B cell (primary cell): ENCODE data around the gene CLEC10A. TPM values are rescaled to one million over a fixed set of nuclear protein-coding genes. Genes with fewer than 3 reads are reported as not detected.
A peak's percentile ranks its signal among the peaks of the same experiment; 100 is the strongest.

ENCODE experiments used
- ATAC-seq: fragments of 200-7000 bp; cut with Tn5 transposase; one replicate; pipeline ENCODE4 v1.10.0; 2021; ENCODE audit warnings: low read depth, mild to moderate bottlenecking, moderate number of reproducible peaks, moderate library complexity
- CTCF ChIA-PET: fragments of 350-600 bp; sonication (Branson Sonifier 250); formaldehyde crosslinking; loops from one replicate; lab custom pipeline; 2021; ENCODE audit warnings: antibody characterized with exemption, inconsistent platforms; lab: Charles Lee
- POLR2A ChIA-PET: fragments of 350-600 bp; sonication (Branson Sonifier 250); formaldehyde crosslinking; loops from one replicate; lab custom pipeline; 2021; ENCODE audit warnings: antibody characterized with exemption; lab: Charles Lee
- DNase-seq: peaks from one replicate; pipeline ENCODE4 v3.0.0; 2013
- H2AFZ ChIP-seq: 2 replicates; pipeline ENCODE4 v1.6.1; 2012; ENCODE audit warnings: mild to moderate bottlenecking, low read depth, low read length; ENCODE audit not compliant: insufficient read depth, poor library complexity, severe bottlenecking
- H3K27ac ChIP-seq, 2 donors: 1 replicate in 1 of 2; 2 replicates in 1 of 2; pipeline ENCODE4 v1.5.1; 2012 to 2013; ENCODE audit warnings: low read length in 2 of 2, mild to moderate bottlenecking in 2 of 2, moderate library complexity in 1 of 2
- H3K27me3 ChIP-seq, 4 experiments: fragments of 200-600 bp in 1 of 4; sonication (generic) in 1 of 4; replicated peaks in 1 of 4; 1 replicate in 2 of 4; 2 replicates in 2 of 4; pipeline versions ENCODE4 v1.6.1 to v1.7.0; 2013 to 2016; ENCODE audit warnings: low read length in 3 of 4, mild to moderate bottlenecking in 2 of 4, mixed read lengths in 1 of 4, moderate library complexity in 1 of 4; ENCODE audit not compliant: insufficient read depth in 4 of 4, control insufficient read depth in 3 of 4; ENCODE audit errors: control extremely low read depth in 1 of 4
- H3K36me3 ChIP-seq, 2 experiments: replicated peaks in 1 of 2; 1 replicate in 1 of 2; 2 replicates in 1 of 2; pipeline versions ENCODE4 v1.6.1 to v1.7.1; 2013; ENCODE audit warnings: low read length in 1 of 2; ENCODE audit not compliant: insufficient read depth in 2 of 2, control insufficient read depth in 1 of 2; ENCODE audit errors: control extremely low read depth in 1 of 2, extremely low read depth in 1 of 2
- H3K4me1 ChIP-seq, 2 donors: fragments of 200-600 bp in 1 of 2; sonication (generic) in 1 of 2; 1 replicate in 1 of 2; 2 replicates in 1 of 2; pipeline versions ENCODE4 v1.5.1 to v1.6.1; 2013 to 2017; ENCODE audit warnings: low read length in 2 of 2; ENCODE audit not compliant: control insufficient read depth in 2 of 2, insufficient read depth in 2 of 2
- H3K4me2 ChIP-seq: replicated peaks from 2 replicates; pipeline ENCODE3; 2012; ENCODE audit warnings: mild to moderate bottlenecking, low read depth, low read length; ENCODE audit not compliant: poor library complexity, severe bottlenecking
- H3K4me3 ChIP-seq, 5 experiments: fragments of 200-600 bp in 1 of 5; sonication (generic) in 1 of 5; 1 replicate in 3 of 5; 2 replicates in 2 of 5; pipeline versions ENCODE4 v1.5.1 to v1.7.0; 2011 to 2016; ENCODE audit warnings: low read length in 4 of 5, mild to moderate bottlenecking in 4 of 5, low read depth in 2 of 5, control low read depth in 1 of 5, moderate library complexity in 1 of 5; ENCODE audit not compliant: insufficient read depth in 1 of 5; ENCODE audit errors: control extremely low read depth in 1 of 5, extremely low read depth in 1 of 5
- H3K79me2 ChIP-seq: fragments of 200-600 bp; sonication (generic); one replicate; pipeline ENCODE4 v1.6.0; 2016; ENCODE audit warnings: low read length; ENCODE audit not compliant: control insufficient read depth, insufficient read depth
- H3K9ac ChIP-seq: fragments of 200-600 bp; sonication (generic); 2 replicates; pipeline ENCODE4 v1.6.1; 2017; ENCODE audit warnings: mild to moderate bottlenecking, low read length, moderate library complexity
- H3K9me3 ChIP-seq, 3 donors: one replicate each; pipeline versions ENCODE4 v1.6.1 to v1.7.1; 2013; ENCODE audit warnings: low read length in 2 of 3; ENCODE audit not compliant: control insufficient read depth in 2 of 3, insufficient read depth in 1 of 3; ENCODE audit errors: control extremely low read depth in 1 of 3
- H4K20me1 ChIP-seq: 2 replicates; pipeline ENCODE4 v1.6.0; 2012; ENCODE audit warnings: mild to moderate bottlenecking, low read length; ENCODE audit not compliant: insufficient read depth, control insufficient read depth, poor library complexity, severe bottlenecking
- H3K27ac Mint-ChIP-seq: one replicate; pipeline ENCODE4 v1.8.0; 2021; ENCODE audit warnings: mixed read lengths
- H3K27me3 Mint-ChIP-seq: one replicate; pipeline ENCODE4 v1.8.0; 2021; ENCODE audit warnings: mixed read lengths
- H3K4me1 Mint-ChIP-seq: one replicate; pipeline ENCODE4 v1.8.0; 2021; ENCODE audit warnings: mixed read lengths
- H3K4me3 Mint-ChIP-seq: one replicate; pipeline ENCODE4 v1.8.0; 2021; ENCODE audit warnings: mixed read lengths
- H3K9me3 Mint-ChIP-seq: one replicate; pipeline ENCODE4 v1.8.0; 2022; ENCODE audit warnings: mixed read lengths; ENCODE audit not compliant: insufficient read depth
- EZH2 ChIP-seq: IDR thresholded peaks from 2 replicates; pipeline ENCODE4 v1.6.1; 2012; ENCODE audit warnings: borderline replicate concordance, low read depth, mild to moderate bottlenecking, moderate library complexity, low read length; ENCODE audit not compliant: insufficient read depth, poor library complexity, severe bottlenecking
- WGBS: methylation state at CpG from one replicate; pipeline ENCODE4 v1.1.5; 2013; ENCODE audit warnings: missing lambda C conversion rate; ENCODE audit not compliant: insufficient coverage; 5-methylcytosine and 5-hydroxymethylcytosine counted together
- intact Hi-C: fragments of 100-400 bp; cut with micrococcal nuclease; formaldehyde crosslinking; loops from one replicate; pipeline ENCODE4 v1.10.0; 2022
- polyA plus RNA-seq: library from polyadenylated mRNA; depleted of rRNA; stranded (reverse); fragments of >200 nt; gene quantifications from 2 replicates; pipeline ENCODE4 v1.2.3, GENCODE V29; 2012
- total RNA-seq, 2 donors: library from RNA; stranded (reverse); fragments of 120-200 nt in 1 of 2; gene quantifications; 1 replicate in 1 of 2; 2 replicates in 1 of 2; pipeline versions ENCODE4 v1.2.3 to v1.2.4, GENCODE V29; 2013 to 2022
- TF ChIP-seq, protein P1 (sequence below): fragments of 200-600 bp; IDR thresholded peaks from one replicate; pipeline ENCODE4 v1.8.0; 2022; ENCODE audit warnings: antibody characterized with exemption, mild to moderate bottlenecking

CLEC10A gene
- total and polyA plus RNA-seq, 2 donors (not counting 1 experiment from before 2014, with no cell fraction given) = 0.15 TPM; not detected in 1

DNA sequence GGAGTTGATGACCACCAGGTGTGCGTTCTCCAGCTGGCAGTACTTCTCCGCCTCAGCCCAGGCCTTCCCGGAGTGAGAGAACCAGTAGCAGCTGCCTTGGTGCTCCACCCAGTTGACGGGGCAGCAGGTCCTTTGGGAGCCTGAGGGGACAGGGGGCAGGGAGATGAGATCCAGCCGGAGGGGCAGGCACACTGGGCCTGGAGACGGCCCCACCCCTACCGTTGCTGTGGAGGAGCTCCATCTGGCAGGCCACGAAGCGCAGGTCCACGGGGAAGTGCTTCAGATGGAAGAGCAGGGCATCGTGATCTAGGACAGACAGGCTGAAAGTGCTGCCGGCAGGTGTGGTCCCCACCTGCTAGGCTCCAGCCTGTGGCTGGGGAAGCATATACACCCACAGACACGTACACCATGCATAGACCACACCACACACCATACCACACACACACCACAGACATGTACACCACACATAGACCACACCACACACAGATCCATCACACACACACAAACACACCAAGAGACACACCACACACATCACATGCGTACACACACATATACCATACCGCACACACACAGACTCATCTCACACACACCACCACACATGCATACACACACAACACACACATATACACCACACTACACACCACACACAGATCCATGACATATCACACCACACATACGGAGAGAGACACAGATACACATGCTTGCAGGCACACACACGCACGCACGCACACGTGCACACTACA is 27.1 kb upstream of the CLEC10A start:
- H3K9ac ChIP-seq = no peak overlapping the region
- peaks cover 0 to 3% (median 0%) of the 10 kb centered on the region in 3 donors for H3K9me3 ChIP-seq
- H3K36me3 ChIP-seq = no peaks in the 10 kb centered on the region
- H3K4me2 ChIP-seq = no peak overlapping the region
- no peak overlapping the region for H3K27ac ChIP-seq
- H3K4me3 ChIP-seq = no peak overlapping the region
- H3K79me2 ChIP-seq = no peaks in the 10 kb centered on the region
- POLR2A ChIA-PET = no interaction called here
- H3K27ac Mint-ChIP-seq = no peak overlapping the region
- no peak overlapping the region for H2AFZ ChIP-seq
- no peak overlapping the region for H3K4me3 Mint-ChIP-seq
- 83% methylated on average over 20 of the region's 20 CpGs for WGBS
- TF ChIP-seq EZH2 = no peak
- TF ChIP-seq, protein P1, sequence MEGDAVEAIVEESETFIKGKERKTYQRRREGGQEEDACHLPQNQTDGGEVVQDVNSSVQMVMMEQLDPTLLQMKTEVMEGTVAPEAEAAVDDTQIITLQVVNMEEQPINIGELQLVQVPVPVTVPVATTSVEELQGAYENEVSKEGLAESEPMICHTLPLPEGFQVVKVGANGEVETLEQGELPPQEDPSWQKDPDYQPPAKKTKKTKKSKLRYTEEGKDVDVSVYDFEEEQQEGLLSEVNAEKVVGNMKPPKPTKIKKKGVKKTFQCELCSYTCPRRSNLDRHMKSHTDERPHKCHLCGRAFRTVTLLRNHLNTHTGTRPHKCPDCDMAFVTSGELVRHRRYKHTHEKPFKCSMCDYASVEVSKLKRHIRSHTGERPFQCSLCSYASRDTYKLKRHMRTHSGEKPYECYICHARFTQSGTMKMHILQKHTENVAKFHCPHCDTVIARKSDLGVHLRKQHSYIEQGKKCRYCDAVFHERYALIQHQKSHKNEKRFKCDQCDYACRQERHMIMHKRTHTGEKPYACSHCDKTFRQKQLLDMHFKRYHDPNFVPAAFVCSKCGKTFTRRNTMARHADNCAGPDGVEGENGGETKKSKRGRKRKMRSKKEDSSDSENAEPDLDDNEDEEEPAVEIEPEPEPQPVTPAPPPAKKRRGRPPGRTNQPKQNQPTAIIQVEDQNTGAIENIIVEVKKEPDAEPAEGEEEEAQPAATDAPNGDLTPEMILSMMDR = no peak
- intact Hi-C loops = no loop called here
- DNase-seq (no peak), ATAC-seq (no peak)
- H3K9me3 Mint-ChIP-seq = no peaks in the 10 kb centered on the region
- peaks cover 28% of the 10 kb centered on the region for H3K27me3 Mint-ChIP-seq
- CTCF ChIA-PET = interaction anchor here (1.2 kb wide), 1 partner anchor 25 kb away, joined by 3 read pairs; no protein-coding TSS in a partner anchor
- H3K4me1 Mint-ChIP-seq = peaks cover 7% of the 10 kb centered on the region
- peaks cover 0 to 11% (median 0%) of the 10 kb centered on the region in 4 experiments for H3K27me3 ChIP-seq
- H3K4me1 ChIP-seq = peaks cover 6 to 7% of the 10 kb centered on the region in 2 donors
- no peaks in the 10 kb centered on the region for H4K20me1 ChIP-seq

GRCh38 chr17:7102421-7102820 is 22.4 kb upstream of the CLEC10A start:
- Histone ChIP-seq H3K27me3 (peaks cover 0 to 10% (median 0%) of the 10 kb centered on the region in 4 experiments), H3K4me2 (no peak overlapping the region), H2AFZ (no peak overlapping the region), H3K36me3 (no peaks in the 10 kb centered on the region), H3K27ac (no peak overlapping the region), H3K4me3 (no peak overlapping the region), H4K20me1 (no peaks in the 10 kb centered on the region), H3K4me1 (no peaks in the 10 kb centered on the region), H3K9me3 (no peaks in the 10 kb centered on the region), H3K79me2 (no peaks in the 10 kb centered on the region), H3K9ac (no peak overlapping the region)
- 90% methylated on average over 6 of the region's 6 CpGs for whole genome bisulfite sequencing
- no peaks in the 10 kb centered on the region for H3K4me1 Mint-ChIP-seq
- intact Hi-C loops = no loop called here
- no peak for TF ChIP-seq EZH2
- TF ChIP-seq, protein P1 = no peak
- peak overlapping the region; percentile 53 for H3K27ac Mint-ChIP-seq
- CTCF ChIA-PET = interaction anchor here (1.1 to 1.4 kb wide), 2 partner anchors 18 to 50 kb away, joined by 3 read pairs; no protein-coding TSS in a partner anchor
- ATAC-seq = no peak
- POLR2A ChIA-PET = interaction anchor here (0.6 kb wide), 1 partner anchor 330 kb away, joined by 7 read pairs; no protein-coding TSS in a partner anchor
- DNase-seq = no peak
- H3K27me3 Mint-ChIP-seq = peaks cover 25% of the 10 kb centered on the region
- no peak overlapping the region for H3K4me3 Mint-ChIP-seq
- H3K9me3 Mint-ChIP-seq = no peaks in the 10 kb centered on the region
